HG03103 (cell line): Measurements from ENCODE around the gene TESK1.
"Not testable (repeated sequence)": the region's sequence is repeated elsewhere in the genome, so short reads cannot be mapped to it uniquely, and the experiment has no call there.

Experiments used
- ATAC-seq: cut with Tn5 transposase; IDR thresholded peaks from one replicate; pipeline ENCODE4 v1.9.1; 2021; ENCODE audit warnings: low read depth; ENCODE audit not compliant: unreplicated experiment

Gene TESK1

DNA sequence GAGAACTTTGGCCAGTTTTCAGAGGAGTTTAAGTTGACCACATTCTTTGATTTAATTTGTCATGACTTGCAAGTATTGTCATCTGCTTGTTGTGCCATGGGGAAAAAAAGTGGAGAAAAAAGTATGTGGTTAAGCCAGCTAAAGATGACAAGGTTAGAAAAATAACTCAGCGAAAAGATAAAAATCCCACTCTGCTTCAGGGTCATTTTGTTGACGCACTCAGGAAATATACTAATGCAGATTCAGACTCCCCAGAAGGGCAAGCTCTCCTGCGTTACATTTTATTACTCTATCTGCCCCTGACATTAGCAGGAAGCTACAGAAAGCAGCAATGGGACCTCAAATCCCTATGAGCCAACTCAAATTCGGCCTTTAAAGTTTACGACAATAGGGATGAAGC is 27.6 kb upstream of the TESK1 start:
- ATAC-seq: no peak

- ATAC-seq: no peak
Observed at GRCh38 chr9:35579130-35579529, 25.9 kb upstream of the TESK1 start.

- not testable (repeated sequence) for ATAC-seq
Observed at GRCh38 chr9:35579659-35580227, 25.3 kb upstream of the TESK1 start.

- not testable (repeated sequence) for ATAC-seq
Observed at GRCh38 chr9:35583521-35583920, 21.5 kb upstream of the TESK1 start.

GRCh38 chr9:35584681-35585080 is 20.4 kb upstream of the TESK1 start:
- ATAC-seq: not testable (repeated sequence)

DNA sequence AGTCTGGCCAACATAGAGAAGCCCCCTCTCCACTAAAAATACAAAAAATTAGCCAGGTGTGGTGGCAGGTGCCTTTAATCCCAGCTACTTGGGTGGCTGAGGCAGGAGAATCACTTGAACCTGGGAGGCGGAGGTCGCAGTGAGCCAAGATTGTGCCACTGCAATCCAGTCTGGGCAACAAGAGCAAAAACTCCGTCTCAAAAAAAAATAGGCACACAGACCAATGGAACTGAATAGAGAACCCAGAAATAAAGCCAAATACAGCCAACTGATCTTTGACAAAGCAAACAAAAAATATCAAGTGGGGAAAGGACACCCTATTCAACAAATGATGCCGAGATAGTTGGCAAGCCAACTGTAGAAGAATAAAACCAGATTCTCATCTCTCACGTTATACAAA is 16.6 kb upstream of the TESK1 start:
- ATAC-seq: not testable (repeated sequence)

- no peak for ATAC-seq
Observed at GRCh38 chr9:35593581-35593980, 11.5 kb upstream of the TESK1 start.

GRCh38 chr9:35594471-35594870 is 10.6 kb upstream of the TESK1 start:
- ATAC-seq: no peak

GRCh38 chr9:35596907-35597306 is 8.2 kb upstream of the TESK1 start:
- not testable (repeated sequence) for ATAC-seq

DNA sequence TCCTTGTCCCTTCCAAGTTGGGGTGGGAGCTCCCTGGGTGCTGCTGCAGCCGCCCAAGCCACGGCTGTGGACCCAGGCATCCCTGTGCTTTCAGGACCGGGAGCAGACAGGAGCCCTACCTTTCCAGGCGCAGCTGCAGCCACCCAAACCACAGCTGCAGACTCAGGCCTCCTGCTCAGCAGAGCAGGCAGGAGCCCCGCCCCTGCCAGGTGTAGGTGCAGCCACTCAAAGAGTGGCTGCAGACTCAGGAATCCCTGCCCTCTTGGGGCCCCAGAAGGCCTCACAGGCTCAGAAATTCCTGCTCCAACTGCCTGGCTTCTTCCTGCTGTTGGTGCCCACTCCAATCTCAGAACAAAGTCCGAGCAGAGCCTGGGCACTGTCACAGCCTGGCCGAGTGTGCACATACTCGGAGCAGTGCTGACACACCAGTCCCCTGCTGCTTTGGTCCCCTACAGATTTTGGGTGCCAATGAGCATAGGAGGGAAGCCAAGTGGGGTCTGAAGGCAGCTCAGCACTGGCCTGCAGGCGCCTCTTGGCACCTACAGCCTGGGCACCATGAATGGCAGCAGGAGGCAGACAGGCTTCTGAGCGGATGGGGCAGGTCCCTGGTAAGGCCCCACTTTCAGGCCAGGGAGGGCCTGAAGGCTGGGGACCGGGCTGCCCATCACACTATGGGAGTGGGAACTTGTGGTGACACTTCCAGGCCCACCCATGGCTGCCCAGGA is 6.0 kb upstream of the TESK1 start:
- ATAC-seq: no peak

GRCh38 chr9:35599763-35600604 is 5.1 kb upstream of the TESK1 start:
- no peak for ATAC-seq

GRCh38 chr9:35603506-35603985 is 1.5 kb upstream of the TESK1 start:
- ATAC-seq: no peak

GRCh38 chr9:35603986-35604577 is 980 bp upstream of the TESK1 start:
- peak; percentile 81 for ATAC-seq

GRCh38 chr9:35605351-35606137 is 482 bp downstream of the TESK1 start:
- peak; percentile 13 for ATAC-seq

DNA sequence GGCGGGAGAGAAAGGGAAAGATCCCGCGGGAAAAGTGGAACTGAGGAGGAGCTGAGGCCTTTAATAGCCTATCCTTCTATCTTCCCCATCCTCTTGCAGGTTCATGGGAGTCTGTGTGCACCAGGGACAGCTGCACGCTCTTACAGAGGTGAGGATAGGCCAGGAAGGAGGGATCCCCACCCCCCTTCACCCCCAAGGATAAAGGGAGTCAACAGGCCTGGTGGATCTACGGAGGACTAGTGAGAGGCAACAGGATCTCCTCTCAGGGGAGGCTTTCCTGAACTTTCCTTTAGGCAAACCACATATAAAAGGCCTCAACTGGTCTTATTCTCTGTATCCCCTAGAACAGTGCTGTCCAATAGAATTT is 1.1 kb downstream of the TESK1 start:
- no peak for ATAC-seq

GRCh38 chr9:35606726-35607125 is 1.7 kb downstream of the TESK1 start:
- ATAC-seq: no peak

- ATAC-seq: no peak
Observed at GRCh38 chr9:35608221-35608620, 3.2 kb downstream of the TESK1 start.

GRCh38 chr9:35609001-35609819 is 4.1 kb downstream of the TESK1 start:
- ATAC-seq: no peak

DNA sequence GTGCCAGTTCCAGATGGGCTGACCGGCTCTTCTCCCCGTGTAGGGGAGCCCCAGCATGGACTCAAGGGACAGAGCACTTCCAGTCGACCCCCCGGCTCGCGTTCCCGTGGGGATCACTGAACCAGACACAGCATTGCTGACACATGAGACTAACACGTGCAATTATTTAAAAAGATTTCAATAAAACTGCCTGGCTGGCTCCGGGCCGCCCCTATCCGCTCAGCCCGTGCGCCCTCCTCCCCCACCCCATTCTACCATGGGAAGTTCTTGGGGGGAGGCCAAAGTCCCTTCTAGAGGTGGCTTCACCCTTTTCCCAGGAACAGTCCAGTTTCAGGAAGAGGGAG is 4.7 kb downstream of the TESK1 start:
- no peak for ATAC-seq
